GM12865 (cell line): ENCODE data around the gene PLCL2.

Experiments used
- DNase-seq: peaks from one replicate; pipeline ENCODE4 v3.0.0; 2010; ENCODE audit warnings: low read depth
- H3K4me3 ChIP-seq: 2 replicates; pipeline ENCODE4 v1.5.1; 2011; ENCODE audit warnings: mild to moderate bottlenecking, low read depth, low read length, control low read depth
- CTCF ChIP-seq: IDR thresholded peaks from 2 replicates; pipeline ENCODE4 v1.5.1; 2011; ENCODE audit warnings: low read length, control low read depth, low read depth, inconsistent platforms; ENCODE audit not compliant: insufficient read depth; ENCODE audit errors: missing control alignments

The PLCL2 gene

GRCh38 chr3:16908016-16908807, 23.5 kb downstream of the PLCL2 start:
- no peak overlapping the region for H3K4me3 ChIP-seq
- TF ChIP-seq CTCF, result no peak
- no peak for DNase-seq

DNA sequence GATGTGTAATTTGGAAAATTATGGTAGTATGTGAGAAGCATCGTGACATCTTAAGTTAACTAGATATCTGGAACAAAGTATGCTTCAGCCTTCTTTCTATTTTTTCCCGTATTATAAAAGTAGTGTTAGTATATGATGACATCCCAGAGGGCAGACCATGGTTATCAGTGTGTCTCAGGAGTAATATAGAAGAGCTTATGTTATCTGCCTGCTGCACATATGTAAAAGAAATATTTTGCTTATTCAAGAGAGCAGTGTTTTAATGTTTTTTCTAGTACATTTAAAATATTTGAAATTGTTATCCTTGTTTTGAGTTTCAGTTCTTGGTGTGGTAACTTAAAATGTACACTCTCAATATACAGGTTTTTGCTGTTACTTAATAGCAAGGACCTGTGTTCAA, 24.1 kb downstream of the PLCL2 start:
- TF ChIP-seq CTCF, result no peak
- no peak overlapping the region for H3K4me3 ChIP-seq
- no peak for DNase-seq

DNA sequence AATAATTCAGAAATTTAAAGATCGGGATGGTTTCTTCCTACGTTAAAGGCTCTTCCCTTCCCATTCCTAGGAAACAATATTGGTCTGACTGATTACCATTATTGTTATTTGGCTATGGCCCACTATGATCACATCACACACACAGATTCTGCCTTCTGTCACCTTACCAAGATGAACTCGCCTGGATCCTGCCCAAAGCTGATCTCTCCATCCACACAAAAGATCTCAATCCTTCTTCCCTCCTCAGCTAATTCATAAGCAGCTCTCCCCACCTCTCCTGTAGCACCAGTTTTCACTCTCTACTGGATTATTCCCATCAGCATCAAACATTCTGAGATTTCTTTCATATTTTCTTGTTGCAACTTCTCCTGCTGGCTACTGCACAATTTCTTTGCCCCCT, 25.0 kb downstream of the PLCL2 start:
- no peak for TF ChIP-seq CTCF
- no peak for DNase-seq
- H3K4me3 ChIP-seq, result no peak overlapping the region

- DNase-seq, result no peak
- no peak for TF ChIP-seq CTCF
- no peak overlapping the region for H3K4me3 ChIP-seq
These were observed 25.5 kb downstream of the PLCL2 start for GRCh38 chr3:16910207-16910606.

GRCh38 chr3:16911916-16912315, 27.2 kb downstream of the PLCL2 start:
- DNase-seq, result no peak
- no peak for TF ChIP-seq CTCF
- peak overlapping the region; percentile 30 for H3K4me3 ChIP-seq

DNA sequence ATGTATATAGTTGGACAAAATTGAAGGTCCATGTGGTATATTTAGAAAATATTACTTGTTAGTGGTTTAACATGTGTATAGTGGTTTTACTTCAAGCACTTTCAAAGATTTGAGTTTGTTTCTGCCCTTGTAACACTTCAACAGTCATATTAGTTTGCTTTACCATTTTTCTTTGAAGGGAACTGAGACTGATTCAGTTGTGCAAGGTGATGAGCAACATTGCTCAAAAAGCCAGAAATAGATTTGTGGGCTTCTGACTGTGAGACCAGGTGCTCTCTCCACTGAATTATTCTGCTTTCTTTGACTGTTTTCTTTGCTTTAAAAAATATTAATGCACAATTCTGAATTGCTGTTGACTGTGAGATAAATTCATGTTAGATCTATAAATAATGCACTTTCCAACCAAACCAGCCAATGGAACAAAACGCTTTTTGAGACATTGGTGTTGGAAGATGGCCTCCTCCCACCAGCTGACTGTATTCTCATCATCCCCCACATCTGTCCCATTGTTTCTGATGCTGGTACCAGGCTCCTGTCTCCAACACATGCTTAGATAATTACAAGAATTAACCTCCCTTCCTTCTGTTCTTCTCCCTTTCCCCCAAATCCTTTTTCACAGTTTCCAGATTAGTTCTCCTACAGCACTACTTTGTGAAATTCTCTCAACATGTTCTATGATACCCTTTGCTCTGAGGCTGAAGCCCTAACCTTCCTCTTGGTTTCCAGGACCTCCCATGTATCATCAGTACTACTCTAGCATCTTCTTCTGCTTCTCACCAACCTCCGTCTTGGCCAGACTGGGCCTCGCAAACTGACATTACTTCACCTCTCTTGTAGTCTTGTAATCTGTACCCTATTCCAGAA, 27.9 kb downstream of the PLCL2 start:
- DNase-seq, result peak; percentile 88
- peak overlapping the region; percentile 34 for H3K4me3 ChIP-seq
- no peak for TF ChIP-seq CTCF
